Measurements from ENCODE around the gene FBXO42. TPM values are rescaled to one million over a fixed set of nuclear protein-coding genes. Genes with fewer than 3 reads are reported as not detected.
A peak's percentile ranks its signal among the peaks of the same experiment; 100 is the strongest.

FBXO42 gene
- total and polyA plus RNA-seq, 2 of the 4 experiments (the other 2 are of a cell fraction): 12.0 to 18.8 TPM

DNA sequence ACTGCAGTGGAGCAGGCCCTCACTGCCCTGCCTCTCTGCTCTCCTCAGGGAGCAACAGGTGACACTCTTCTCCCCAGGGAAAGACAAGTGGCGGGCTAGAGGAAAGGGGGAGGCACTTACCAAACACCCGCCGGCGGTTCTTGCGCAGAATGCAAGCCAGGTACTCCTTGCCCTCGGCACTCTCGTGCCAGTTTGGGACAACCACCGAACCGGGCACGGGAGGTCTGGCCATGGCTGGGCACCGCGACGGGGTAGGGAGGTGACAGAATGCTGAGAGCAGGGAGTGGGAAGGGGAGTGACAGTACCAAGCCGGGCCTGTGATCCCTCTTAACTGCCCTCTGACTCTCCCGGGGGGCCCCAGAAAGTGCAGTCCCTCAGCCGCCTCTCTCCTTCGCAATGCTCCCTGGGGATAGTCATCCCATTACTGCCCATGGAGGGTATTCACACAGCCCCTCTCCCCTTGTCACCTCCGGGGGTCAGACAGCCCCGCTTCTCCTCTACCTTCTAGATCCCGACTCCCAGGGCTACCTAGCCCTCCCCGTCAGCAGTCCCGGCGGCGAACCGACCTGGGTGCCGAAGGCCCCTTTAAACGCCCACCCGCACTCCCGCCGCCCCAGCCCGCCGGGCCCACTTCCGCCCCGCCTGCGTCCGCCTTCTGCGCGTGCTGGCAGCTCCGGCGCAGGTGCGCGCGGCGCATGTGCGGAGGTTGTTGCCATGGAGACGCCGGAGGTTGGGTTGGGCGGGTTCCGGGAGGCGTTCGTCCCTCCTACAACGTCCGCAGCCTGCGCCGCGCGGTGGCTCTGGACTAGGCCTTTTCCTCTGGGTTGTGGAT lies 115.6 kb downstream of the FBXO42 start, which contains the start of gene CPLANE2:
Gene CPLANE2, minus strand, starts transcription at position 673 of the 832 bp plus-strand sequence. Its CDS starts 441 bp downstream, at position 232.
- peak within 1 kb of the TSS; percentile 92 for H3K4ac ChIP-seq (ENCODE audit: low read depth, low read length)
- peak within 1 kb of the TSS; percentile 69; the same call in 1 of the 2 replicates for H2BK120ac ChIP-seq (ENCODE audit: low read depth, low read length)
- in situ Hi-C loops (cut with MboI; ENCODE audit: low sequenced_read_pairs): no loop called here
- H3K9ac ChIP-seq (ENCODE audit: low read depth, low read length): peak within 1 kb of the TSS; percentile 91
- ATAC-seq (ENCODE audit: low read depth) (peak; percentile 95), DNase-seq (peak; percentile 88)
- POLR2A ChIA-PET (ENCODE audit: unreplicated experiment): interaction anchor here (1.0 kb wide), 1 partner anchor 20 kb away, joined by 3 read pairs; no protein-coding TSS in a partner anchor
- H3K27me3 ChIP-seq (ENCODE audit: control insufficient read depth, insufficient read depth, low read length): no peaks in the 10 kb centered on the region
- H3K4me2 ChIP-seq (ENCODE audit: low read depth, low read length): peak within 1 kb of the TSS; percentile 96
- H3K23ac ChIP-seq (ENCODE audit: low read depth, low read length): peak within 1 kb of the TSS; percentile 86
- peak within 1 kb of the TSS; percentile 95 for H2AFZ ChIP-seq (replicated peaks; ENCODE audit: low read length, poor library complexity)
- H4K5ac ChIP-seq (ENCODE audit: low read depth, low read length): peak within 1 kb of the TSS; percentile 83
- no peak within 1 kb of the TSS for H2BK20ac ChIP-seq (ENCODE audit: low read depth, low read length)
- H2BK15ac ChIP-seq (ENCODE audit: low read depth, low read length): peak within 1 kb of the TSS; percentile 50; the same call in 1 of the 3 replicates
- peak within 1 kb of the TSS; percentile 71 for H3K4me3 ChIP-seq (ENCODE audit: insufficient read depth, low read depth, low read length)
- H4K20me1 ChIP-seq (ENCODE audit: insufficient read depth, low read length): no peaks in the 10 kb centered on the region
- no peaks in the 10 kb centered on the region for H3K36me3 ChIP-seq (ENCODE audit: control insufficient read depth, insufficient read depth, low read length)
- H3K56ac ChIP-seq (ENCODE audit: extremely low read depth, insufficient read depth, low read length): peak within 1 kb of the TSS; percentile 81
- intact Hi-C loops (cut with micrococcal nuclease): loop anchor here (2.0 kb wide), 1 partner anchor 20 kb away; no protein-coding TSS in a partner anchor
- peak within 1 kb of the TSS; percentile 86 for H2BK5ac ChIP-seq (ENCODE audit: low read depth, low read length, poor library complexity, severe bottlenecking)
- H4K8ac ChIP-seq (ENCODE audit: low read depth in 2 of 2, low read length in 2 of 2): peak within 1 kb of the TSS; percentile 93 to 98
- CTCF ChIA-PET: interaction anchor here (0.5 to 1.7 kb wide), 2 partner anchors 11 to 126 kb away, joined by 3 read pairs; no protein-coding TSS in a partner anchor
- no peaks in the 10 kb centered on the region for H3K9me3 ChIP-seq (ENCODE audit: control insufficient read depth, insufficient read depth, low read length)
- H3K9me1 ChIP-seq (ENCODE audit: insufficient read depth, low read length): 0 out of 2 replicates have a peak, but pooled peaks cover 6% of the 10 kb centered on the region
- H3K27ac ChIP-seq (ENCODE audit: insufficient read depth, low read length): peak within 1 kb of the TSS; percentile 81
- H3K4me1 ChIP-seq (ENCODE audit: control insufficient read depth, insufficient read depth, low read length): peaks cover 10% of the 10 kb centered on the region
- H3K14ac ChIP-seq (replicated peaks; ENCODE audit: low read depth, low read length): peak within 1 kb of the TSS; percentile 98
- H2AK9ac ChIP-seq (replicated peaks; ENCODE audit: low read depth, low read length, poor library complexity): peak within 1 kb of the TSS; percentile 98
- no TSS peak for BruUV-seq (replicated peaks)
- TF ChIP-seq POLR2A (IDR thresholded peaks at IDR 0.05; ENCODE audit: low read depth, low read length): peak; percentile 36; the same call in 1 of the 2 replicates
- peak; percentile 92 for TF ChIP-seq MXI1 (IDR thresholded peaks at IDR 0.05; ENCODE audit: borderline replicate concordance, low read depth, low read length)
- no peak for TF ChIP-seq SMC3 (IDR thresholded peaks at IDR 0.05; ENCODE audit: low read depth, low read length)
- TF ChIP-seq RFX5 (IDR thresholded peaks at IDR 0.05; ENCODE audit: low read depth, low read length): peak; percentile 85
- TF ChIP-seq RCOR1 (IDR thresholded peaks at IDR 0.05; ENCODE audit: insufficient replicate concordance, low read length): peak; percentile 8
- TF ChIP-seq MAZ (IDR thresholded peaks at IDR 0.05; ENCODE audit: borderline replicate concordance, low read depth, low read length): peak; percentile 78; the same call in 1 of the 2 replicates
- no peak for TF ChIP-seq RAD21 (IDR thresholded peaks at IDR 0.05; ENCODE audit: low read length)
- peak; percentile 81 for TF ChIP-seq BHLHE40 (IDR thresholded peaks at IDR 0.05; ENCODE audit: low read depth, low read length)
- TF ChIP-seq CTCF (conservative IDR thresholded peaks at IDR 0.05; ENCODE audit: low read depth, low read length): 0 out of 2 replicates have a peak, but pooled peaks have one; percentile 15
- TF ChIP-seq USF2 (IDR thresholded peaks at IDR 0.05; ENCODE audit: low read depth, low read length): peak; percentile 28; the same call in 1 of the 2 replicates
- H4K91ac ChIP-seq (ENCODE audit: insufficient read depth, low read depth, low read length): peak within 1 kb of the TSS; percentile 87
- dilution Hi-C loops (cut with HindIII; ENCODE audit: low sequenced_read_pairs, unreplicated experiment): no loop called here
- peak within 1 kb of the TSS; percentile 89 for H2AK5ac ChIP-seq (ENCODE audit: low read depth, low read length)
- 0% methylated on average over 1 of the region's 57 CpGs; no CpG with 5 or more reads in 1 of the 2 experiments for WGBS, 2 experiments (ENCODE audit: extremely low coverage in 2 of 2, insufficient read length in 1 of 2)
- H3K79me1 ChIP-seq (ENCODE audit: low read depth in 1 of 2, low read length in 2 of 2): peaks cover 0 to 9% of the 10 kb centered on the region in 2 experiments; a peak in 2 of 4 replicates
- H3K18ac ChIP-seq (ENCODE audit: low read depth, low read length): peak within 1 kb of the TSS; percentile 51

Measured in IMR-90 (cell line).